ENCODE data around the gene NTN4.

DNA sequence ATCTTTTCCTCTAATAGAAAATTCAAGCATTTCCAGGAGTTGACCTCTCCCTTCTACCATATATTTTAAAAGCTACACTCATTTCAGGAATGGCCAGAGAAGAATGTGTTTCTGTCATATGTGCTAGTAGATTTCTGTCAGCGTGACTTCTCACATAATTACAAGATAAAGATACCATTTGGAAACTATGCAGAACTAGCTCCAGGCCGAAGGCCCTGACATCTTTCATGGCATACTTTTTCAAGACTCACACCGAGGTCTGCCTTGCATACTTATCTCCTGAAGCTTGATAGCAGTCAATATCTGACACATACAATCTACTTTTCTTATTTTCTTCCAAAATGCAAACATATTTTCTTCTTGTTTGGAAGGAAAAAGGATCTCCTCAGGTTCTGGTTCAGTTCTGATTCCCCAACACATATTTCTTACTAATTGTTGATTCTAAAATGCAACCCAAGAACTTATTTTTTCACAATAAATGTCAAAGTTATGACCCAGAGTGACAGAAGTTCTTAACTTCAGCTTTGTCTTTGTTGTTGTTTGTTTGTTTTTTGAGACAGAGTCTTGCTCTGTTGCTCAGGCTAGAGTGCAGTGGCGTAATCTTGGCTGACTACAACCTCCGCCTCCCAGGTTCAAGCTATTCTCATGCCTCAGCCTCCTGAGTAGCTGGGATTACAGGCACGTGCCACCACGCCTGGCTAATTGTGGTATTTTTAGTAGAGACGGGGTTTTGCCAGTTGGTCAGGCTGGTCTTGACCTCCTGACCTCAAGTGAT lies 99.5 kb downstream of the NTN4 start:
- TF ChIP-seq POLR2AphosphoS5 (IDR thresholded peaks at IDR 0.05; ENCODE audit: low read depth, low read length) (no peak), SIN3A (IDR thresholded peaks at IDR 0.05; ENCODE audit: borderline replicate concordance, insufficient read depth, low read length) (no peak), REST (IDR thresholded peaks at IDR 0.05; ENCODE audit: insufficient read depth in 1 of 2, low read depth in 2 of 2, low read length in 2 of 2) (no peak), TAF1 (IDR thresholded peaks at IDR 0.05; ENCODE audit: borderline replicate concordance, insufficient read depth, low read length) (no peak)

Data from PFSK-1 (cell line).